Esophagus squamous epithelium (tissue), 4 donors: ENCODE data around the gene ASS1.

Experiments used
- CTCF ChIP-seq, 6 experiments: fragments of 450-650 bp in 4 of 6; fragments of 200-600 bp in 2 of 6; sonication (generic) in 2 of 6; IDR thresholded peaks; one replicate each; pipeline ENCODE4 v1.5.1; 2016 to 2019; ENCODE audit warnings: antibody characterized with exemption in 6 of 6, mild to moderate bottlenecking in 4 of 6, moderate library complexity in 4 of 6
- POLR2A ChIP-seq, 4 donors: fragments of 450-650 bp; IDR thresholded peaks; one replicate each; pipeline ENCODE4 v1.6.1; 2017; ENCODE audit warnings: antibody characterized with exemption in 4 of 4, mild to moderate bottlenecking in 4 of 4, moderate library complexity in 3 of 4

- TF ChIP-seq CTCF (IDR thresholded peaks at IDR 0.05) = no peak
- no peak for TF ChIP-seq POLR2A (IDR thresholded peaks at IDR 0.05)
Measured at GRCh38 chr9:130467316-130467715, 22.6 kb downstream of the ASS1 start.
